ENCODE measurements around the gene UCHL3. TPM values are rescaled to one million over a fixed set of nuclear protein-coding genes. Genes with fewer than 3 reads are reported as not detected.

Gene UCHL3
- total RNA-seq, 1 donor from 2014 or later, result 44.6 TPM

DNA sequence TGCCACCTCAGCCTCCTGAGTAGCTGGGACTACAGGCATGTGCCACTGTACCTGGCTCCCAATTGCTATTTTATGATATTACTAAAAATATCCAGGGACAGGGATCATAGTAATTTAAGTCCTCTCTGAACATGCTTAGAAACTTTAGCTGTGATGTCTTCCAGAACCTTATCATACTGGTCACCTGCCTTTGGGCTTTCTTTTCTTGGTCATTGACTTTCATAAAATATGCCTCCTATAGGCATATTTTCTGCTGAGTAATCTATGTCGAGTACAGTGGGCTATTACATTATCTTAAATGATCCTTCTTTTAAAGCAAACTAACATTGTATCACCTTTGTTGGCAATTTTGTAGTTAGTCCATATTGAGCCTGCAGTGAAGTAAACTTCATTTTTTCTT is 6.2 kb downstream of the UCHL3 start:
- no peaks in the 10 kb centered on the region for H3K27me3 Mint-ChIP-seq (ENCODE audit: insufficient read depth, low read depth)
- DNase-seq (ENCODE audit: low spot score), result no peak
- Histone ChIP-seq H3K79me2 (ENCODE audit: low read depth) (peaks cover 25% of the 10 kb centered on the region), H3K4me3 (no peak overlapping the region), H3K27ac (no peak overlapping the region), H3K4me1 (peaks cover 2% of the 10 kb centered on the region), H3F3A (ENCODE audit: low read depth) (no peaks in the 10 kb centered on the region), H2AFZ (replicated peaks) (no peak overlapping the region), H3K9ac (no peak overlapping the region), H3K36me3 (no peaks in the 10 kb centered on the region), H3K9me3 (ENCODE audit: low read depth) (no peaks in the 10 kb centered on the region), H4K20me1 (ENCODE audit: low read depth) (no peaks in the 10 kb centered on the region), H3K27me3 (no peaks in the 10 kb centered on the region), H3K4me2 (no peak overlapping the region)
- H3K27ac Mint-ChIP-seq, result no peak overlapping the region
- no peak overlapping the region for H3K4me3 Mint-ChIP-seq
- H3K4me1 Mint-ChIP-seq, result peaks cover 1% of the 10 kb centered on the region
- no peaks in the 10 kb centered on the region for H3K9me3 Mint-ChIP-seq
- TF ChIP-seq, protein P1, sequence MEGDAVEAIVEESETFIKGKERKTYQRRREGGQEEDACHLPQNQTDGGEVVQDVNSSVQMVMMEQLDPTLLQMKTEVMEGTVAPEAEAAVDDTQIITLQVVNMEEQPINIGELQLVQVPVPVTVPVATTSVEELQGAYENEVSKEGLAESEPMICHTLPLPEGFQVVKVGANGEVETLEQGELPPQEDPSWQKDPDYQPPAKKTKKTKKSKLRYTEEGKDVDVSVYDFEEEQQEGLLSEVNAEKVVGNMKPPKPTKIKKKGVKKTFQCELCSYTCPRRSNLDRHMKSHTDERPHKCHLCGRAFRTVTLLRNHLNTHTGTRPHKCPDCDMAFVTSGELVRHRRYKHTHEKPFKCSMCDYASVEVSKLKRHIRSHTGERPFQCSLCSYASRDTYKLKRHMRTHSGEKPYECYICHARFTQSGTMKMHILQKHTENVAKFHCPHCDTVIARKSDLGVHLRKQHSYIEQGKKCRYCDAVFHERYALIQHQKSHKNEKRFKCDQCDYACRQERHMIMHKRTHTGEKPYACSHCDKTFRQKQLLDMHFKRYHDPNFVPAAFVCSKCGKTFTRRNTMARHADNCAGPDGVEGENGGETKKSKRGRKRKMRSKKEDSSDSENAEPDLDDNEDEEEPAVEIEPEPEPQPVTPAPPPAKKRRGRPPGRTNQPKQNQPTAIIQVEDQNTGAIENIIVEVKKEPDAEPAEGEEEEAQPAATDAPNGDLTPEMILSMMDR (IDR thresholded peaks at IDR 0.05), result no peak
- TF ChIP-seq EZH2phosphoT487 (IDR thresholded peaks at IDR 0.05) (no peak), EZH2 (IDR thresholded peaks at IDR 0.05) (no peak)
- H3K36me3 Mint-ChIP-seq, result peaks cover 6% of the 10 kb centered on the region

DNA sequence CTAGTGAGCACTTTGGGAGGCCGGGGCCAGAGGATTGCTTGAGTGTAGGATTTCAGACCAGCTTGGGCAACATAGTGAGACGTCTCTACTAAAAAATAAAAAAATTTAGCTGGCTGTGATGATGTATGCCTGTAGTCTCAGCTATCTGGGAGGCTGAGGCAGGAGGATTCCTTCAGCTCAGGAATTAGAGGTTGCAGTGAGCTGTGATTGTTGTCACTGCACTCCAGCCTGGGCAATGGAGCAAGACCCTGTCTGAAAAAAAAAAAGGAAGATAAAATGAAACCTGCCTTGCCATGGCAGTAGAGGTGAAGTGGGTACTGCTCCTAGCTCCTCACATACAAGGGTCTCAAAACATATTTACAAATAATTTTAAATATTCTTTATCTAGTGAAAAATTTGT is 7.4 kb downstream of the UCHL3 start:
- peaks cover under 1% of the 10 kb centered on the region for H3K36me3 ChIP-seq
- no peak overlapping the region for H3K4me2 ChIP-seq
- Mint-ChIP-seq H3K4me1 (no peaks in the 10 kb centered on the region), H3K27me3 (ENCODE audit: insufficient read depth, low read depth) (no peaks in the 10 kb centered on the region), H3K9me3 (no peaks in the 10 kb centered on the region), H3K4me3 (no peak overlapping the region), H3K27ac (no peak overlapping the region), H3K36me3 (peaks cover 6% of the 10 kb centered on the region)
- no peak overlapping the region for H3K27ac ChIP-seq
- H3K4me3 ChIP-seq, result no peak overlapping the region
- H2AFZ ChIP-seq (replicated peaks), result no peak overlapping the region
- no peak overlapping the region for H3K9ac ChIP-seq
- H3K9me3 ChIP-seq (ENCODE audit: low read depth), result no peaks in the 10 kb centered on the region
- no peaks in the 10 kb centered on the region for H3F3A ChIP-seq (ENCODE audit: low read depth)
- H4K20me1 ChIP-seq (ENCODE audit: low read depth), result no peaks in the 10 kb centered on the region
- H3K79me2 ChIP-seq (ENCODE audit: low read depth), result peaks cover 14% of the 10 kb centered on the region
- DNase-seq (ENCODE audit: low spot score), result no peak
- TF ChIP-seq, protein P1 (IDR thresholded peaks at IDR 0.05), result no peak
- TF ChIP-seq EZH2phosphoT487 (IDR thresholded peaks at IDR 0.05) (no peak), EZH2 (IDR thresholded peaks at IDR 0.05) (no peak)
- no peaks in the 10 kb centered on the region for H3K4me1 ChIP-seq
- no peaks in the 10 kb centered on the region for H3K27me3 ChIP-seq

DNA sequence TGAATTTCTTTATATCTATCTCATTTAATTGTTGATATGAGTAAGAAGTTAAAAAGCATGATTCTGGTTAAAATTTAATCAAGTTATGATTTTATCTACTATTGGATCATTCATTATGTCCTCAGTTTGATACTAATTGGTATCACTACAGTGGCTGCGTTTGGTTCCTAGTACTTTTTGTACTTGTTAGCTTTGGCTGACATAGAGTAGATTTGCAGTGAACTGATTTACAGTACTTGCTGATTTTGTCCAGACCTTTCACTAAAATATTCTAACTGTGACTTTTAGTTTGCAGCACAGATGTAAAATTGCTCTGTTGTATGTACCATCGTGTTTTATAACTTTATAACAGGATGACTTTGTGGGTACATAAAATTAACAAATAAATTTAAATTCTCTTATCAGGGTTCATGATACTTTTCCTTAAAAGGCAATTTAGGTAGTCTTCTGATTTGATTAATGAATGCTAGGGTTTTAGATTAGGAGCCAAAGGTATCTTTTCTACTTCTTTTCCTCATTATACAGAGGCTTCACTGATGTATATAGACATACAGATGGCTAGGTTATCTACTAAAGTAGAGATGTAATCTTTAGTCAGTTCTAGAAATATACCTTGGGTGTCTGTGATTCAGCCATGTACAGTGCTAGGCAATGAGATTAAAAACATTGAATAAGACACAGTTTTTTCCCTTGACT is 8.7 kb downstream of the UCHL3 start:
- H3K27me3 ChIP-seq, result no peaks in the 10 kb centered on the region
- no peaks in the 10 kb centered on the region for H3K4me1 ChIP-seq
- H3K4me3 ChIP-seq, result no peak overlapping the region
- H3K79me2 ChIP-seq (ENCODE audit: low read depth), result peaks cover 4% of the 10 kb centered on the region
- Mint-ChIP-seq H3K9me3 (no peaks in the 10 kb centered on the region), H3K4me1 (no peaks in the 10 kb centered on the region), H3K4me3 (no peak overlapping the region), H3K27ac (no peak overlapping the region), H3K36me3 (peaks cover 6% of the 10 kb centered on the region), H3K27me3 (ENCODE audit: insufficient read depth, low read depth) (no peaks in the 10 kb centered on the region)
- peaks cover 8% of the 10 kb centered on the region for H3K36me3 ChIP-seq
- H4K20me1 ChIP-seq (ENCODE audit: low read depth), result no peaks in the 10 kb centered on the region
- H3K9ac ChIP-seq, result no peak overlapping the region
- DNase-seq (ENCODE audit: low spot score), result no peak
- no peaks in the 10 kb centered on the region for H3K9me3 ChIP-seq (ENCODE audit: low read depth)
- no peak overlapping the region for H3K4me2 ChIP-seq
- no peak overlapping the region for H2AFZ ChIP-seq (replicated peaks)
- no peaks in the 10 kb centered on the region for H3F3A ChIP-seq (ENCODE audit: low read depth)
- no peak overlapping the region for H3K27ac ChIP-seq
- TF ChIP-seq, protein P1 (IDR thresholded peaks at IDR 0.05), result no peak
- no peak for TF ChIP-seq EZH2 (IDR thresholded peaks at IDR 0.05)
- no peak for TF ChIP-seq EZH2phosphoT487 (IDR thresholded peaks at IDR 0.05)

Measured in neural progenitor cell (in vitro differentiated cells).